Dermis microvascular lymphatic vessel endothelial cell (primary cell): ENCODE results near the gene VPS26A. TPM values are rescaled to one million over a fixed set of nuclear protein-coding genes. Genes with fewer than 3 reads are reported as not detected.

ENCODE experiments used
- DNase-seq, 2 donors: peaks; one replicate each; pipeline versions ENCODE4 v3.0.0 to v3.0.0-alpha.2; 2010; ENCODE audit warnings: low read depth in 2 of 2
- total RNA-seq: library from RNA; depleted of rRNA; stranded (reverse); fragments of >200 nt; gene quantifications from 2 replicates; pipeline ENCODE4 v1.2.1, GENCODE V29; 2014

Gene VPS26A
- 29.4 and 35.8 TPM in 2 replicates for total RNA-seq

GRCh38 chr10:69123747-69124562 is at the start of gene VPS26A:
Gene VPS26A, plus strand, starts transcription at chr10:69124178. Its CDS starts 100 bp downstream, at chr10:69124278.
- DNase-seq = peak; percentile 94 to 99

- DNase-seq = no peak
These were observed 49.4 kb upstream of the VPS26A start for GRCh38 chr10:69074532-69074931.

- DNase-seq = no peak
These were observed 48.5 kb upstream of the VPS26A start for GRCh38 chr10:69075431-69075830.

GRCh38 chr10:69078311-69078710 is 45.7 kb upstream of the VPS26A start:
- DNase-seq = no peak

- no peak for DNase-seq
These were observed 43.8 kb upstream of the VPS26A start for GRCh38 chr10:69080226-69080625.

GRCh38 chr10:69086001-69086509 is 37.9 kb upstream of the VPS26A start:
- peak in 1 of 2 donors; percentile 68 for DNase-seq

- DNase-seq = peak; percentile 84 to 92
These were observed 36.1 kb upstream of the VPS26A start, which contains the start of gene SRGN for GRCh38 chr10:69087590-69088470. Gene SRGN, plus strand, starts transcription at chr10:69088103. Its CDS starts 55 bp downstream, at chr10:69088158.

- peak in 1 of 2 donors; percentile 14 for DNase-seq
These were observed 35.6 kb upstream of the VPS26A start for GRCh38 chr10:69088471-69088769.

GRCh38 chr10:69088801-69089501 is 35.0 kb upstream of the VPS26A start:
- peak; percentile 86 to 89 for DNase-seq

- peak; percentile 92 to 96 for DNase-seq
These were observed 34.1 kb upstream of the VPS26A start for GRCh38 chr10:69089638-69090599.

- DNase-seq = no peak
These were observed 33.3 kb upstream of the VPS26A start for GRCh38 chr10:69090685-69091084.

- no peak for DNase-seq
These were observed 32.8 kb upstream of the VPS26A start for GRCh38 chr10:69091143-69091651.

GRCh38 chr10:69092959-69093850 is 30.8 kb upstream of the VPS26A start:
- DNase-seq = peak; percentile 73 to 89

- peak in 1 of 2 donors; percentile 24 for DNase-seq
These were observed 30.0 kb upstream of the VPS26A start for GRCh38 chr10:69093933-69094332.

- DNase-seq = no peak
These were observed 27.9 kb upstream of the VPS26A start for GRCh38 chr10:69096045-69096444.

GRCh38 chr10:69097729-69098128 is 26.2 kb upstream of the VPS26A start:
- no peak for DNase-seq

- no peak for DNase-seq
These were observed 23.7 kb upstream of the VPS26A start for GRCh38 chr10:69100136-69100872.

- peak in 1 of 2 donors; percentile 67 for DNase-seq
These were observed 22.4 kb upstream of the VPS26A start for GRCh38 chr10:69101451-69102095.
